OCI-LY7 (cell line): ENCODE data around the gene RIMBP2. TPM values are rescaled to one million over a fixed set of nuclear protein-coding genes. Genes with fewer than 3 reads are reported as not detected.

Experiments
- BruUV-seq: library from RNA; stranded (reverse); fragments of 400-500 nt; replicated peaks from 2 replicates; lab custom pipeline; 2021; lab: Mats Ljungman, UMichigan
- CTCF ChIA-PET: fragments of 300-600 bp; sonication (Branson Sonifier 250); formaldehyde crosslinking; loops from one replicate; lab custom pipeline; 2022; ENCODE audit warnings: antibody characterized with exemption; ENCODE audit not compliant: unreplicated experiment; lab: Charles Lee
- POLR2A ChIA-PET: fragments of 300-600 bp; sonication (Branson Sonifier 250); formaldehyde crosslinking; loops from one replicate; lab custom pipeline; 2022; ENCODE audit warnings: antibody characterized with exemption; lab: Charles Lee
- DNase-seq: peaks from one replicate; pipeline ENCODE4 v3.0.0-alpha.2; 2015; ENCODE audit warnings: low spot score
- H2AFZ ChIP-seq: fragments of 200-600 bp; sonication (generic), shearing (Covaris generic); 2 replicates; pipeline ENCODE4 v1.6.1; 2014; ENCODE audit warnings: mild to moderate bottlenecking, antibody characterized with exemption, low read length, moderate library complexity
- H3K27ac ChIP-seq: fragments of 200-600 bp; sonication (generic); 2 replicates; pipeline ENCODE4 v1.5.1; 2014; ENCODE audit warnings: mixed run types, low read depth, mild to moderate bottlenecking, moderate library complexity, low read length, inconsistent platforms; ENCODE audit not compliant: poor library complexity, severe bottlenecking
- H3K36me3 ChIP-seq: fragments of 200-600 bp; sonication (generic); 2 replicates; pipeline ENCODE4 v1.6.1; 2014; ENCODE audit warnings: mild to moderate bottlenecking, antibody characterized with exemption, low read length, moderate library complexity, mixed read lengths; ENCODE audit not compliant: insufficient read depth
- H3K4me1 ChIP-seq: fragments of 200-600 bp; sonication (generic); 2 replicates; pipeline ENCODE4 v1.5.1; 2014; ENCODE audit warnings: mild to moderate bottlenecking, low read length; ENCODE audit not compliant: insufficient read depth, poor library complexity, severe bottlenecking
- H3K4me2 ChIP-seq: fragments of 200-600 bp; sonication (generic); 2 replicates; pipeline ENCODE4 v1.6.1; 2014; ENCODE audit warnings: mild to moderate bottlenecking, low read length
- H3K4me3 ChIP-seq: fragments of 200-600 bp; sonication (generic); 2 replicates; pipeline ENCODE4 v1.5.1; 2014; ENCODE audit warnings: mild to moderate bottlenecking, low read depth, low read length; ENCODE audit not compliant: poor library complexity, severe bottlenecking
- H3K79me2 ChIP-seq: fragments of 200-600 bp; sonication (generic); 2 replicates; pipeline ENCODE4 v1.6.1; 2016; ENCODE audit warnings: low read depth, mild to moderate bottlenecking, low read length, moderate library complexity, mixed read lengths; ENCODE audit not compliant: insufficient read depth
- H3K9me2 ChIP-seq: fragments of 200-600 bp; sonication (generic); 2 replicates; pipeline ENCODE4 v1.6.1; 2016; ENCODE audit warnings: mild to moderate bottlenecking, low read length, mixed read lengths; ENCODE audit not compliant: insufficient read depth
- H3K9me3 ChIP-seq: fragments of 200-600 bp; sonication (generic); 2 replicates; pipeline ENCODE4 v1.6.1; 2014; ENCODE audit warnings: mild to moderate bottlenecking, mixed run types, low read length, mixed read lengths
- H4K20me1 ChIP-seq: fragments of 200-600 bp; sonication (generic); 2 replicates; pipeline ENCODE4 v1.6.1; 2014; ENCODE audit warnings: mild to moderate bottlenecking, antibody characterized with exemption, low read length, moderate library complexity, mixed read lengths; ENCODE audit not compliant: insufficient read depth
- EZH2phosphoT487 ChIP-seq: fragments of 200-600 bp; sonication (generic); IDR thresholded peaks from 2 replicates; pipeline ENCODE4 v1.6.1; 2018; ENCODE audit warnings: low read depth, borderline replicate concordance, mild to moderate bottlenecking, mixed run types, antibody characterized with exemption, low read length, moderate library complexity, mixed read lengths
- intact Hi-C: fragments of 100-400 bp; cut with micrococcal nuclease; formaldehyde crosslinking; loops from one replicate; pipeline ENCODE4 v1.10.0; 2022; ENCODE audit not compliant: unreplicated experiment
- total RNA-seq, 2 experiments: library from RNA; depleted of rRNA in 1 of 2; stranded (reverse); fragments of >200 nt in 1 of 2; shearing (Covaris generic) in 1 of 2; gene quantifications; 2 replicates each; pipeline ENCODE4 v1.2.3, GENCODE V29; 2014 to 2022
- TF ChIP-seq, protein P1 (sequence below): fragments of 200-600 bp; sonication (generic); conservative IDR thresholded peaks from 2 replicates; pipeline ENCODE4 v1.5.1; 2014; ENCODE audit warnings: mild to moderate bottlenecking, antibody characterized with exemption, low read length, moderate library complexity, mixed read lengths

Gene RIMBP2
- total RNA-seq, 2 experiments from 2014 or later, result not detected

DNA sequence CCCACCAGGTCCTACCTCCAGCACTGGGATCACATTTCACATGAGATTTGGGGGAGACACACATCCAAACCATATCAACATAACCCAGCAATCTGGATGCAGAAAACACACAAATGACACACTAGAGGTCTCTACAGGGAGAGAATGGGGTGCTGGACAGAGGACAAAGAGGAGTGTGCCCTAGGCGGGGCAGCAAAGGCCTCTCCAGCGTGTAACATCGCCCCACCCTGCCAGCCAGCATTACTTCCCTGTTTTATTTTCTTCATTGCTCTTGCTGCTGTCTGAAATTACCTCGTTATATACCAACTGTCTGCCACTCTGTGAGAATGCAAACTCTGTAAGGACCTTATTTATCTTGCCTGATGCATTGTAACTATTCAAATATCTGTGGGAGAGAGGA lies 61.1 kb downstream of the RIMBP2 start:
- ChIA-PET POLR2A (no interaction called here), CTCF (no interaction called here)
- Histone ChIP-seq H3K9me2 (no peaks in the 10 kb centered on the region), H3K79me2 (no peaks in the 10 kb centered on the region), H3K36me3 (no peaks in the 10 kb centered on the region), H2AFZ (no peak overlapping the region), H4K20me1 (no peaks in the 10 kb centered on the region), H3K27ac (no peak overlapping the region), H3K4me2 (no peak overlapping the region), H3K9me3 (no peaks in the 10 kb centered on the region), H3K4me1 (no peaks in the 10 kb centered on the region), H3K4me3 (no peak overlapping the region)
- TF ChIP-seq EZH2phosphoT487, result no peak
- no peak for DNase-seq
- intact Hi-C loops, result no loop called here
- BruUV-seq, result no TSS peak

DNA sequence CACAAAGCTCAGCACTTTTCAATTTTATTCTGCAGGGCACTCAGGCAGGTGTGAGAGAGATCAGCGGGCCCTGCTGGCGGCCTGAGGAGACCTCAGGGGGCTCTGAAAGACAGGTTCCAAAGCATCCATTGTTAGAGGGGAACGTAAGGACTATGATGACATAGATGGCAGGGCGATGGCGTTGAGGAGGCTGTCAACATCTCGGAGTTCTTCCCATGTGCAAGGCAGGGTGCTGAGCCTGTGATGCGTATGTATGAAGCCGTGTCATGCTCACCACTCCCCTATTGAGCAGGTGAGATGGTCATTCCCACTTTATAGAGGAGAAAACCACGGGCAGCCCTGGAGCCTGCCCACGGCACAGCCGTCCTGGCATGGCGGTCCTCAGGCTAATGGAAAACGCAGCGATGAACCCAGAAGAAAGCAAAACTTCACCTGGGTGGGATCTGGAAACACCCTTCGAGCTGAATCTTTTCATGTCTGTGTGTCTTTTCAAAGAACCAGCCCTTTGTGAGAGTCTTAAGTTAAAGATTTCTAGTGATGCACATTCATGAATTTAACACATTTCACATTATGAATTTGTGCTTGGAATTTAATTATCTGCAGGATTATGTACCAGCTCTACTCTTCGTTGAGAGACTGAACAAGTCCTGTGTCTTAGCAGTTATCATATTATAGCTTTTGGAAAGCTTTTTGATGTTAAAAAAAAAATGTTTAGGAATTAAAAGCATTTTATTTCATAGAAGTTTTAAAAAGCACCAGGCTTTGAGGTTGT lies 64.7 kb downstream of the RIMBP2 start:
- H3K4me2 ChIP-seq, result no peak overlapping the region
- POLR2A ChIA-PET, result no interaction called here
- no peaks in the 10 kb centered on the region for H4K20me1 ChIP-seq
- H3K9me3 ChIP-seq, result no peaks in the 10 kb centered on the region
- no peak overlapping the region for H2AFZ ChIP-seq
- H3K79me2 ChIP-seq, result no peaks in the 10 kb centered on the region
- H3K36me3 ChIP-seq, result no peaks in the 10 kb centered on the region
- TF ChIP-seq EZH2phosphoT487, result no peak
- TF ChIP-seq, protein P1, sequence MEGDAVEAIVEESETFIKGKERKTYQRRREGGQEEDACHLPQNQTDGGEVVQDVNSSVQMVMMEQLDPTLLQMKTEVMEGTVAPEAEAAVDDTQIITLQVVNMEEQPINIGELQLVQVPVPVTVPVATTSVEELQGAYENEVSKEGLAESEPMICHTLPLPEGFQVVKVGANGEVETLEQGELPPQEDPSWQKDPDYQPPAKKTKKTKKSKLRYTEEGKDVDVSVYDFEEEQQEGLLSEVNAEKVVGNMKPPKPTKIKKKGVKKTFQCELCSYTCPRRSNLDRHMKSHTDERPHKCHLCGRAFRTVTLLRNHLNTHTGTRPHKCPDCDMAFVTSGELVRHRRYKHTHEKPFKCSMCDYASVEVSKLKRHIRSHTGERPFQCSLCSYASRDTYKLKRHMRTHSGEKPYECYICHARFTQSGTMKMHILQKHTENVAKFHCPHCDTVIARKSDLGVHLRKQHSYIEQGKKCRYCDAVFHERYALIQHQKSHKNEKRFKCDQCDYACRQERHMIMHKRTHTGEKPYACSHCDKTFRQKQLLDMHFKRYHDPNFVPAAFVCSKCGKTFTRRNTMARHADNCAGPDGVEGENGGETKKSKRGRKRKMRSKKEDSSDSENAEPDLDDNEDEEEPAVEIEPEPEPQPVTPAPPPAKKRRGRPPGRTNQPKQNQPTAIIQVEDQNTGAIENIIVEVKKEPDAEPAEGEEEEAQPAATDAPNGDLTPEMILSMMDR, result no peak
- H3K4me1 ChIP-seq, result no peaks in the 10 kb centered on the region
- no peak overlapping the region for H3K4me3 ChIP-seq
- intact Hi-C loops, result no loop called here
- CTCF ChIA-PET, result no interaction called here
- no peak overlapping the region for H3K27ac ChIP-seq
- no peaks in the 10 kb centered on the region for H3K9me2 ChIP-seq
- no TSS peak for BruUV-seq
- no peak for DNase-seq

DNA sequence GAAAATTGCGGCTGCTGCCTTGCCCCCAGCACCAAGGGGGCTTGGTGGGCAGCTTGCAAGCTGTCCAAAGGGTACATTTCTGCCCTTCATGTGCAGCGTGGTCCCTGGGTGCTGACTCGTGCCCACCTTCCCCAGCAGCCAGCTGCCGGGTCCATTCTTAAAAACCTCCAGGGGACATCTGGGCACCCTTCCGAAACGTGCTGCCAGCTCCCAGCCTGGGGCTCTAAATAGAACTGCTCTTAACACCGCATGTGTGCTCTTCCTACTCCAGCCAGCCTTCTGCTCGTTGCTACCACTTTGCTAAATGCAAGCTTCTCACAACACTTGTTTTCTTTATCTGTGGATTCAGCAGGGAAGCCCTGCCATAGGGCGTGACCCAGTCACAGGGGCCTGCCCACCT lies 66.0 kb downstream of the RIMBP2 start:
- CTCF ChIA-PET, result no interaction called here

More for the DNA sequence above, 66.0 kb downstream of the RIMBP2 start:
- H3K9me2 ChIP-seq, result no peaks in the 10 kb centered on the region
- H3K4me3 ChIP-seq, result no peak overlapping the region
- no peaks in the 10 kb centered on the region for H3K4me1 ChIP-seq
- no peak overlapping the region for H3K27ac ChIP-seq
- no peak overlapping the region for H2AFZ ChIP-seq
- POLR2A ChIA-PET, result no interaction called here
- BruUV-seq, result no TSS peak
- no peaks in the 10 kb centered on the region for H3K79me2 ChIP-seq
- intact Hi-C loops, result no loop called here
- no peaks in the 10 kb centered on the region for H3K36me3 ChIP-seq
- no peaks in the 10 kb centered on the region for H4K20me1 ChIP-seq
- TF ChIP-seq EZH2phosphoT487, result no peak
- TF ChIP-seq, protein P1, result no peak
- no peak overlapping the region for H3K4me2 ChIP-seq
- H3K9me3 ChIP-seq, result no peaks in the 10 kb centered on the region
- no peak for DNase-seq
